Fibroblast of peridontal ligament (primary cell): ENCODE results near the gene SEC14L1.
A peak's percentile ranks its signal among the peaks of the same experiment; 100 is the strongest.
"Not testable (repeated sequence)": the region's sequence is repeated elsewhere in the genome, so short reads cannot be mapped to it uniquely, and the experiment has no call there.

Source experiments
- DNase-seq: peaks from one replicate; pipeline ENCODE4 v3.0.0-alpha.2; 2010; ENCODE audit errors: extremely low read depth

Gene SEC14L1

DNA sequence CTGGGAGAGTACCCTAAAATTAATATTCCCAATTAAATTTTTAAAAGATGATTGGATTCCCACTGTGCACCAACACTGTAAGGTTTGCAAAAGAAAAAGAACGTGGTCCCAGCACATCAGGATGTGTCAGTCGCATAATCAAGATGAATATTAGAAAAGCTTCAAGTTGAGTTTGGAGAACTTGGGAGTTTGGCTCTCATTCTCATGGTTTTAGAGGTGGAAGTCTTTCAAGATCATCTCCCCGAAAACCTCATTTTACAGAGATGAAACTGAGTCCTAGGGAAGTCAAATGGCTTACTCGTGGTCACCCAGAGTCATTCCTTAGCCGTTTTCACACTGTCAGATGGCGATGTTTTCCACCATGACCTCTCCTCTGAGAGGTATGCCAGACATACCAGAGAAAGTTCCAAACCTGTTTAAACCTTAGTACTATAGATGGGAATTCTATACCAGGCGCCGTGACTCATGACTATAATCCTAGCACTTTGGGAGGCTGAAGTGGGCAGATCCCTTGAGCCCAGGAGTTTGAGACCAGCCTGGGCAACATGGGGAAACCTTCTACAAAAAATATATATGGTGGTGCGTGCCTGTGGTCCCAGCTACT lies 1.2 kb downstream of the SEC14L1 start:
- DNase-seq = no peak

DNA sequence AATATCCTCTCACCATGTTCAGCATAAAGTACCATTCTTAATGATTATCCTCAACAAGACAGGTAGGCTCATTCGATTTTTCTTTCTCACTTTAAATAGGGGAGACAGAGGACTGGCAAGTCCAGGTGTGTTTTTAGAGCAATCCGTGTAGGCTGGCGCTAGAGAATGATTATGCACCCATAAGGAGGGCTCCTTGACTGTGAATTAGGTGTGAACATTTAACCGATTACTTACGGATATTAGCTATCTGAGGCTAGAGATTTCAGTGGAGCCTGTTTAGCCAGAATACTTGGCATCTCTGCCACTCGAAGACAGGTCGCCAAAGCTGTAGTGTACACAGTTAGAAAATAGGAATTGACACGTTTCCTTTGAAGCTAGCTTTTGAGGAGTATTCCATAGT lies 1.9 kb downstream of the SEC14L1 start:
- DNase-seq = no peak

DNA sequence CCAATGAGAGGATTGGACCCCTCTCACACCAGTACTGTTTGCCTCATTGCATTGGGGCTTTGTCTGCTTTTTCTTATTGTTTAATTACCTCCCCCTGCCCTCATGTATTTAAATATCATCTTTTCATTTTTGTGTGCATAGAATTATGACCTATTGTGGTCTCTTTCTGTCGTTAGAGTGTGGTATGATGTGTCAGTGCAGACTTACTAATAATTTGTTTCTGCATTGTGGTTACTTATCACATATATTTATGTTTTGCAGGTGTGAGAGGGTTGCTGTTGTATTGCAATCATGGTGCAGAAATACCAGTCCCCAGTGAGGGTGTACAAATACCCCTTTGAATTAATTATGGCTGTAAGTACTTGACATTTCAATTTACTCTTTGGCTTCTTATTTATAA lies 2.5 kb downstream of the SEC14L1 start:
- DNase-seq = no peak

DNA sequence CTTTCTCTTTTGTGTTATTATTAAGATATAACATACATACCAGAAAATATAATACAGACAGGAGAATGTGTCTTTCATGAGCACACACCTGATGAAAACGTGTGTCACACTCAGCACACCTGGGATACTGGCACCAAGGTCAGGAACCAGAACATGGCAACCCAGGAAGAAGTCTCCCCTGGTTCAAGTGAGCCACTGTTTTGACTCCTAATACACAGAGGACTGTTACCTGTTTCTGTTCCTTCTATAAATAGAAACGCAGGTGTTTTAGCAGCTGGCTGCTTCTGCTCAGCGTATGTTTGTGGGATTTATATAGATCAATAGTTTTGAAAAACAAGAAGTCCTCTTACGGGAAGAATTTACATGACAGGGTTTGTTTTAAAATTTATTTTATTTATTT lies 3.5 kb downstream of the SEC14L1 start:
- no peak for DNase-seq

DNA sequence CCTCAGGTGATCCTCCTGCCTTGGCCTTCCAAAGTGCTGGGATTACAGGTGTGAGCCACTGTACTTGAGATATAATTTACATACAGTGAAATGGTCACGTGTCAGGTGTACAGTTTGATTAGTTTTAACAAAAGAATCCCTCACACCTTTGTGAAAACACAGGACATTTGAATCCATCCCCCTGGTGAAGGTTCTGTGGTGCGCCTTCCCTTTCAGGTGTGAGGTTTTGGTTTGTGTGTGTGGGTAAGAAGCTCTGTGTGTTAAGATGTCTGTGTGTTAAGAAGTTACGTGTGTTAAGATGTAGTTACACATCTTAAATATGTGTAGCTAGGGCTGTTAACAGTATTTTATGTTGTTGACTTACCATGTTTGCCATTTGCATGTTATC lies 4.4 kb downstream of the SEC14L1 start:
- no peak for DNase-seq

DNA sequence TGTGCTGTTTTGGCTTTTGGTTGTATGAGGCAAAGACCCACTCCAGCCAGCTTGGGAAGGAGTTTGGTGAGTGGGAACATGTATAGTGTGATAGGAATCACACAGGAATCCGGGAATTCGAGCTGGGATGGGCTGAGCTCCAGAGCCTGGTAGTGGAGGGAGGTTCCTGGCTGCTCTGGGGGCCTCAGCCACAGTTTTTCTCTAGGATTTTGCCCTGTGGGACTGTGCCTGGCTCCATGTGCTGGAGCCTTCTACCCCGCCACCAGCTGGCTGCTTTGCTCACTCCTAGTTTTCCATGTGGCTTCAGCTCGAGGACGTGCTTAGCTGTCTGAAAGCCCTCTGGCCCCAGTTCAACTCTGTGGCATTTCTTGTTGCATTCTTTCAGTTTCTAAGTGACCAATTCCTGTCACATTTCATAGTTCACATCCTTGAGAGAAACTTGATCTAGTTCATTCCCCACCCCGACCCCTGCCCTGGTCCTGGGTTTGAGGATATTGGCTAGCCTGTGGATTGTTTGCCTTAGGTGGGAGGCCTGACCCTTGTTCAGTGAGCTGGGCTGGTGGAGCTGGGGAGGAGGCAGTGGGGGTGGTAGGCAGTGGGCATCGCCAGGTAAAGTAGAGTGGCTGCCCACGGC lies 5.0 kb downstream of the SEC14L1 start:
- peak; percentile 85 for DNase-seq

DNA sequence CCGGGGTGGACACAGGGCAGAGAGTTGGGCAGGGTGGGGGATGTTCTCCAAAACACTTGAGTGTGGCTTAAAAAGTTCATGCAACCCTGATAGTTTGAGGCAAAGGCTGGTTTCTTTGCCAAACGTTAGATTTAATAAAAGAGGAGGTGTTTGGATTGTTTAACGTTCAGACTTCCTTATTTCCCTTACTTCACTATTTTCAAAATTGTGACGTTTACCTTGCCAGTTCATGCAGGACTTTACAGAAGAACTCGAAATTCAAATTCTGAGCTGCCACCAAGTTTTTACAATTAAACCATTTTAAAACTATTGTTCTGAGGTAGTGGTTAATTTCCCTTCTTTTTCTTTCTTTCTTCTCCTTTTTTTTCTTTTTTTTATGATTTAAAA lies 5.5 kb downstream of the SEC14L1 start:
- no peak for DNase-seq

DNA sequence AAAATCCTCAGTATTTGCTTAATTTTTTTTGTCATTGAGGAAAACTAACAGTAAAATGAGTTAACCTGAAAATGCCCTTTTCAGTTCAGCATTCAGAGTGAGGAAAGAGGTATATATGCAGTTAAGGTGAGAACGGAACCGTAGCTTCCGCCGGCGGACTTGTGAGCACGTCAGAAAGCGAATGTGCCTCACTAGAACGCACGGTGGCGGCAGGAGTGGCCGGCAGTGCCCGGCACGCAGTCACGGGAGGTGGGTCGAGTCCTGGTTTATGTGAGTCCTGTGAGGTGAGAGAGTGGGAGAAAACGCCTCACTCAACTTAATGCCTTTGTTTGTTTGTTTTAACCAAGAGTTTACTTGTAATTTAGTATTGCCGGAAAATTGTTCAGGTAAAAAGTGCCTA lies 6.1 kb downstream of the SEC14L1 start:
- DNase-seq = no peak

DNA sequence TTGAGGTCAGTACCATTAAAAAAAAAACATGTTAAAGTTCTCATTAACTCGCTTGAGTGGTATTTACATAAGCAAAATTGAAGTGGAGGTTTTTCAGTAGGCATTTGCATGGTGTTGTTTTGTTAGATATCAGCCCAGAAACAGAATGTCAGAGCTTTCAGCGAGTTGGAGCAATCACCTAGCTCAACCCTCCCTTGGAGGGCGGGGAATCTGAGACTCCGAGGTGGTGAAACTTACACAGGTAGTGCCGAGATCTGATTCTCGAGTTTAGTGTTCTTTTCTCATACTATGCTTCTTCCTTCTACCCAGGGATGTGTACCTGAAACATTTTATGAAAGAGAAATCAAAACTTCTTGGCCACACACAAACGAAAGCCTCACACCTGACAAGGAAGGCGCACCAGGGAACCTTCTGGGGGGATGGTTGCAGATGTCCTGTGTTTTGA lies 6.6 kb downstream of the SEC14L1 start:
- no peak for DNase-seq

DNA sequence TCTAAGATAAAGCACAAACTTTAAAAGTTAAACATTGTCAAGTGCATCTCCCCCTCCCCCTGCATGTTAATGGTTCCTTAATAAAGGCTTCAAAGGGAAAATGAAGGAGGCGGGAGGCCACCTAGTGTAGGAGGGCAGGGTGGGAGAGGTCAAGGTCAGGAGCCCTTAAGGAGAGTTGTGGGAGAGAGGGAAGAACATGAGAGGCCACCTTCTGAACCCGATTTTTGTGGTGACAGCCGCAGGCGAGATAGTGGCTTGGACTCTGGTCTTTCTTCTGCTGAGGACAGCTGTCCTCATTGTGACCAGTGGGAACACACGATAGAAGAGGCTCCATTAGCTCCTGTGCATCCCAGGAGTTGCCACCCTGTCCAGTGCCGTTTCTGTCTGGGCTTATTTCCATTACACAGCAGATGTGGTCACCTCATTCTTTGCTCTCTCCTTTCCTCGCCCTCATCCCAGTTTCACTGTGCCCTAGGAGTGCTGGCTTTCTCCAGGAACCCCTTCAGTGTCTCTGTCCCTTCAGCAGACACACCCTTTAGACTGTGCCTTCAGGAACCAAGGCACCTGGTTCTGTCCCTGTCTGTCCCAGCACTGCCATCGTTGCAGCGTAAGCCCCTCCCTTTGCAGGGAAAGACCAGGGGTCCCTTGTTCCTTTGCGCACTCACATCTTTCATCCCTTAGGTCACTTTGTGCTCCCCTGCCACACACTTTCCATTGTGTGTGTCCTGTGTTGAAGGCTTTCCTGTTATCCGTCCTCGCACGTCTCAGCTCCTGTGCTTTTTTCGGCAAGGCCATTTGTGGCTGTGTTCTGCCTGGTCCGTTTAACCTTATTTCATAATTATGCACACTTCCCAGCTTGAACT lies 7.5 kb downstream of the SEC14L1 start:
- no peak for DNase-seq

DNA sequence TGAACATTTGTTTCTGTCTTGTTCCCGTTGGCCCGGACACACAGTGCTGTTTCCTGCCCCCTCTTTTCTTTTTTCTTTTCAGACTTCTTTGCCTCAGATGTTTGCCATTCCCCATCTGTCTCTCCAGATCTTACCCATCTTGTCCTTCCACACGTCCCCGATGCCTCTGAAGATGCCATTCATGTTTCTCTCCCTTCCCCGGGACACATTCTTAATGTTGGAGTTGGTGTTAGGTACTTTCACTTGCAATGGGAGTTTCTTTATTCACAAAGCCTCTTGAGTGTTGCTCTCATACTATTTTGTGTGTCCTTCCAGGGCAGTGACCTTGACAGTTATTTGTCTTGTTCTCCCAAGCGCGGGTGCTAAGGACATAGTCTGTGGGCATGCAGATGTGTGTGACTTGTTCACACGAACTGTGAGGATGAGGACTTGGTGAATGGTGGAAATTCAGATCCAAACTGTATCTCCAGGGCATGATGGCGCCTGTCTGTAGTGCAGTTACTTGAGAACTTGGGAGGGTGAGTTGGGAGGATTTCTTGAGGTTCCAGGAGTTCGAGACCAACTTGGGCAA lies 8.3 kb downstream of the SEC14L1 start:
- DNase-seq = no peak

DNA sequence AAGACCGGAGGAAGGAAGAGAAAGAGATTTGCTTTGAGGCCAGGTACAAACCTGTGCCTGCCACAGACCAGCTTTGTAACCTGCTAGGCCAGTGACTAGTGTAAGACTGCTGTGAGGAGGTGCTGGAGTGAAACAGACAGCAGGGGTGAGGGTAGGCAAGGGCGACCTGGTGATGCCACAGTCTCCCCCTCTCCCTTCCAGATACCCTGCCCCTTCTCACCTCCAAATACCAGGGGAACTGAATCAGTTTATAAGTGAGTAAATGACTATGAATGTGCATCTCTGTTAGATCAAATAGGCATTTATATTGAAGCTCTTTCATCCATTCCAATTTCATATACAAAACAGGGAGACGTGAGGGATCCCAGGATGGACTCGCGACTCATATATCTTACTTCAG lies 9.4 kb downstream of the SEC14L1 start:
- no peak for DNase-seq

DNA sequence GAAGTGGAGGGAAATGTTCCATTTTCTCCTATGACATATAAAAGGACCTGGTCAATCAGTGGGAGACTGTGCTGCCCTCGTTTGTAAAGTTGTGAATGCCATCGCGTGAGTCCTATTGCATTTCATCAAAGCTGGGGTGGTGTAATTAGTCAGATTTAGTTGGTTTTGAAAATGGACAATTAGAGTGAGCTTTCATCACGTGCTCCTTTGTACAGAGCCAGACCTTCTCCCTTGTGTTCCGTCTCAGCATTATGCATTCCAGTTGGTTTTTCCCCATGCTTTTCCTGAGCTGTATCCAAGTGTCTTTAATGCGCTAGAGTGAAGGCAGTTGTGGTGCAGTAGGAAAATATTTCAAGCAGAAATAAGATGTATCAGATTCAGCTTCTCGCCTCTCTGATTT lies 10.4 kb downstream of the SEC14L1 start:
- DNase-seq = peak; percentile 58

DNA sequence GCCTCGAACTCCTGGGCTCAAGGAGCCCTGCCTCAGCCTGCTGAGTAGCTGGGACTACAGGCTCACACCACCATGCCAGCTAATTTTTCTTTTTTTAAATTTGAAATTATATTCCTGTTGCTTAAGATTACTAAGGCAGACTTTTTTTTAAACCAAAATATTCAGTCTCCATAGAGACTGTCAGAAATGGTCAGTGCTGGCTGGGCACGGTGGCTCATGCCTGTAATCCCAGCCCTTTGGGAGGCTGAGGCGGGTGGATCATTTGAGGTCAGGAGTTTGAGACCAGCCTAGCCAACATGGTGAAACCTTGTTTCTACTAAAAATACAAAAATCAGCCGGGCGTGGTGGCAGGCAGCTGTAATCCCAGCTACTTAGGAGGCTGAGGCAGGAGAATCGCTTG lies 11.3 kb downstream of the SEC14L1 start:
- not testable (repeated sequence) for DNase-seq

DNA sequence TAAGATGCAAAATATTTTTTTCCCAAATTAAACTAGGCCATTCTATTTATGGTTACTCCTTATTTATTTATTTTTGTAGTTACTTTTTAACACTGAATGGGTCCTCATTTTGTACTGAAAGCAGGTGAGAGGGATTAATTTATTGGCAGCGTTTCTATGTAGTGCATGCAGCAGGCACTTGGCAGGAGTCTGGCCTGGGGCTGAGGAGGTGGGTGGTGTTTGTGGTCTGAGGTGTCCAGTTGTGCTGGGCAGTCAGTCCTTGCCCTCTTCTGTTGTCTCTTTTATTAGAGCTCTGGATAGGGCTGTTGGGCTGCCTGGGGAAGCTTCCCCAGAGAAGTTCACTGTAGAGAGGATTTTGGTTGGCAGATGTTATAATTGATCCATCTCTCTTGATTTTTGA lies 12.7 kb downstream of the SEC14L1 start:
- DNase-seq = no peak

DNA sequence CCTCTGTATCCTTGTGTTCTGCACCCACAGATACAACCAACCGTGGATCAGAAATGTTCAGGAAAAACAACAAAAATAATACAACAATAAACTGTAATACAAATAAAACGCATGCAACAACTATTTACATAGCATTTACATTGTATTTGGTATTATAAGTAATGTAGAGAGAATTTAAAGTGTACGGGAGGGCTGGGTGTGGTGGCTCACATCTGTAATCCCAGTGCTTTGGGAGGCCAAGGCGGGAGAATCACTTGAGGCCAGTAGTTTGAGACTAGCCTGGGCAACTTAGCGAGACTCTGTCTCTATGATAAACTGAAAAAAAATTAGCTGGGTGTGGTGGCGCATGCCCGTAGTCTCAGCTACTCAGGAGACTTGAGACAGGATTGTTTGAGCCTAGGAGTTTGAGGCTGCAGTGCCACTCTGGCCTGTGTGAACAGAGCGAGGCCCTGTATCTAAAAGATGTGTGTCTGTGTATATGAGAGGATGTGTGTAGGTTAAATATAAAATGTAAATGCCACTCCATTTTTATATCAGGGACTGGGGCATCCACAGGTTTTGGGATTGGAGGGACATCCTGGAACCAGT lies 13.3 kb downstream of the SEC14L1 start:
- DNase-seq = no peak

DNA sequence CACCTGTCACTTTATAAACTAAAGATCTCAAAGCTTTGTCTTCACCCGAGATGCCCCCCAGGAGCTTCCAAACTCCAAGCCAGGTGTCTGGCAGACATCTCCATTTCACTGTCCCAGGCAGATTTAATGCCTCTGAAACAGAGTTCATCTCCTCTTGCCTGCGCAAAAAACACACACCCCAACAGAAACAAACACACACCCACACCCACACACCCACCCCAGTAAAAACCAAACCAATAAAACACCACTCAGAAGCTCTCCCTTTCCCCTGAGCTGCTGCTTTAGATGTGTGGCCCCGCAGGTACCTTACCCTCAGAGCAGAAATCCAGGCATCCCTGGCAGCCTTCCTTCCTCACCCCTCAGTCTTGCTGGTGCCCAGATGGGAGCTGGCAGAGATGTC lies 14.4 kb downstream of the SEC14L1 start:
- no peak for DNase-seq

DNA sequence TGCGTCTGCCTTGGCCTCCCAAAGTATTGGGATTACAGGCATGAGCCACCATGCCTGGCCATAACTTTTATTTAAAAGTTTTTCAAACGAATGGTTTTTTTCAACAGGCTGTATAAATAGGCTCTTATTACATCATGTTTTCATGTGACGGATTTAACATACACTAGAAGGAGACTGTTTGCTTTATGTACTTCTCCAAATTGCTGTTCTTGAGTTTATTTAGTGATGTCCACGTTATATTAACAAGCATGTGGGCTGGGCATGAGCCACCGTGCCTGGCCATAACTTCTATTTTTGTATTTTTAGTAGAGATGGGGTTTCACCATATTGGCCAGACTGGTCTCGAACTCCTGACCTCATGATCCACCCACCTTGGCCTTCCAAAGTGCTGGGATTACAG lies 17.0 kb downstream of the SEC14L1 start:
- not testable (repeated sequence) for DNase-seq

DNA sequence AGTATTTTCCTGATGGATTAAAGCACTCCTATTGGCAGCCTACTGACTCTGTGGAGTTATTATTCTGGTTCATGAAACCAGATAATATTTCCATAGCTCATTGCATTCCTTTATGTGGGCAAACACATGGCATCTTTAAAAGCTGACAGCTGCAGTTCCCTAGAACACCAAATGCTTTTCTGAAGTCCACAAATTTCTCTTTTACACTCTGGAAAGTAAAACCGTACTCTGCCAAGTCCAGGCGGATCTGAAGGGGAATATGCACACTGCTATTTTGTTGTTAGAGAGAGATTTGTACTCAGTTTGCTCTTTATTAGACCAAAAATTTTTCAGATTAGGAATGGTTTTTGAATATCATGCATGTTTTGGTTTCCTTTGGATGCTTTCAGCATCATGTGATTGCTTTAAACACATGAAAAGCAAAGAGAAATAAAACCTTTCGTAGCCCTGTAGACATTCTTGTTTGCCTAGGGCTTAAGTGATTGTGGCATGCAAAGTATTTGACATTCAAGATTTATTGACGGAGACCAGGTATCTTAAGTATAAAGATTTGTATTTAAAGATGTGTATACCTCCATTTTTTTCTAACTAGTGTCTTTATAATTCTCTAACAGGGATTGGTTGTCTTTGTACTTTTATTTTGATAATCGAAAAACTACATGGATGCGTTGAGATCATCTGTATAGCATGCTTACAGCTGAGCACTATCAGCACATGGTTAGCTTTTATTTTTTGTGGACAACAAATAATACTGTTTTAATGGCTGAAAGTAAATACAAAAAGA lies 19.5 kb downstream of the SEC14L1 start:
- peak; percentile 47 for DNase-seq

DNA sequence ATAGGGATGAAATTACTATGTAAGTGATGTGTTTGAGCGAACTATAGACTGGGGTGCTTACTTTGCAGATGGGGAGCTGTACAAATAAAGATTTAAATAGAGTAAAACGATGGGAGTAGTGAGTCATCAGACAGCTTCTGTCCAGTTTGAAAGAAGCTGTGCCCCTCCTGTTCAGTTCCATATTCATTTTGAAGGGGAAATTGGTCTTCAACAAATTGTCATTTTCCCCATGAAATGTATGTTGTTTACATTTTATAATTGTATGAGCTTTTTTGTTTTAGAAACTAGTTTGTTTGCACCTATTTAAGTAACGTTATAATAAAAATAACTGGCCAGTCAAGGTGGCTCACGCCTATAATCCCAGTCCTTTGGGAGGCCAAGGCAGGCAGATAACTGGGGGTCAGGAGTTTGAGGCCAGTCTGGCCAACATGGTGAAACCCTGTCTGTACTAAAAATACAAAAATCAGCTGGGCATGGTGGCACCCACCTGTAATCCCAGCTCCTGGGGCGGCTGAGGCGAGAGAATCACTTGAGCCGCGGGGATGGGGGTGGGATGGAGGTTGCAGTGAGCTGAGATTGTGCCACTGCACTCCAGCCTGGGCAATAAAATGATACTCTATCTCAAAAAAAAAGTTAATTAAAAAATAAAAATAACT lies 20.2 kb downstream of the SEC14L1 start:
- DNase-seq = no peak

DNA sequence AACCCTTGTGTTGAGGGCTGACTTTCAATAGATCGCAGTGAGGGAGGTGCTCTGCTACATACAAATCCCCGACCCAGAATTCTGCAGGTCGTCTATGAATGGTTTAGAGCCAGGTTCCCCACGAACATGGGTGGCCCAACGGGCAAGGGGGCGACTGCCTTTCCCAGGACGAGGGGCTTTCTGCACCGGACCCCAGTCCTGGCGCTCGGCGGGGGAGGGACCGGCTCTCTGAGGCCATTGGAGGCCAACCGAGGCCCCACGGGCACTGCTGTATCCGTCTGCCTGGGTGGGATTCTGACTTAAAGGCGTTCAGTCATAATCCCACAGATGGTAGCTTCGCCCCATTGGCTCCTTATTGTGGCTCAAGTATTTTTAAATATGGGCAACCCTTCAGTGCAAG lies 21.2 kb downstream of the SEC14L1 start:
- no peak for DNase-seq
